Measurements from ENCODE around the gene SARDH.

Gene SARDH

GRCh38 chr9:133647148-133647547 lies 91.0 kb downstream of the SARDH start:
- no peak for DNase-seq (ENCODE audit: low read depth)

- DNase-seq (ENCODE audit: low read depth): no peak
These were observed 93.0 kb downstream of the SARDH start for GRCh38 chr9:133645021-133645765.

- DNase-seq (ENCODE audit: low read depth): no peak
These were observed 94.0 kb downstream of the SARDH start for GRCh38 chr9:133643978-133644760.

- DNase-seq (ENCODE audit: low read depth): no peak
These were observed 94.8 kb downstream of the SARDH start for GRCh38 chr9:133643362-133643755.

GRCh38 chr9:133642708-133643361 lies 95.3 kb downstream of the SARDH start:
- DNase-seq (ENCODE audit: low read depth): no peak

GRCh38 chr9:133641861-133642595 lies 96.1 kb downstream of the SARDH start:
- DNase-seq (ENCODE audit: low read depth): no peak

- no peak for DNase-seq (ENCODE audit: low read depth)
These were observed 96.8 kb downstream of the SARDH start for GRCh38 chr9:133641396-133641655.

- DNase-seq (ENCODE audit: low read depth): no peak
These were observed 97.4 kb downstream of the SARDH start for GRCh38 chr9:133640580-133641395.

GRCh38 chr9:133640160-133640559 lies 98.0 kb downstream of the SARDH start:
- DNase-seq (ENCODE audit: low read depth): no peak

GRCh38 chr9:133639613-133640012 lies 98.5 kb downstream of the SARDH start:
- DNase-seq (ENCODE audit: low read depth): no peak

GRCh38 chr9:133638711-133639110 lies 99.4 kb downstream of the SARDH start:
- DNase-seq (ENCODE audit: low read depth): no peak

GRCh38 chr9:133638076-133638475 lies 100.1 kb downstream of the SARDH start:
- no peak for DNase-seq (ENCODE audit: low read depth)

- DNase-seq (ENCODE audit: low read depth): no peak
These were observed 100.6 kb downstream of the SARDH start for GRCh38 chr9:133637451-133638055.

GRCh38 chr9:133636902-133637301 lies 101.2 kb downstream of the SARDH start:
- no peak for DNase-seq (ENCODE audit: low read depth)

GRCh38 chr9:133635533-133636531 lies 102.3 kb downstream of the SARDH start, which contains the start of gene DBH:
Gene DBH (plus strand): TSS chr9:133636363. CDS start chr9:133636372, 9 bp downstream.
- DNase-seq (ENCODE audit: low read depth): no peak

GRCh38 chr9:133635098-133635497 lies 103.1 kb downstream of the SARDH start:
- DNase-seq (ENCODE audit: low read depth): no peak

- DNase-seq (ENCODE audit: low read depth): no peak
These were observed 104.0 kb downstream of the SARDH start for GRCh38 chr9:133634081-133634691.

GRCh38 chr9:133633681-133634080 lies 104.5 kb downstream of the SARDH start:
- no peak for DNase-seq (ENCODE audit: low read depth)
